Muscle layer of colon (tissue), 2 donors: ENCODE data around the gene MTCL1.

Experiments used
- H3K27ac ChIP-seq: one replicate; pipeline ENCODE4 v1.7.0; 2013; ENCODE audit warnings: low read depth, mild to moderate bottlenecking, low read length, moderate library complexity
- H3K27me3 ChIP-seq, 2 donors: one replicate each; pipeline ENCODE4 v1.7.0; 2013; ENCODE audit warnings: low read length in 2 of 2, mild to moderate bottlenecking in 2 of 2; ENCODE audit not compliant: insufficient read depth in 2 of 2, control insufficient read depth in 1 of 2
- H3K36me3 ChIP-seq: one replicate; pipeline ENCODE4 v1.7.0; 2013; ENCODE audit warnings: mild to moderate bottlenecking, low read length; ENCODE audit not compliant: insufficient read depth
- H3K4me1 ChIP-seq: one replicate; pipeline ENCODE4 v1.7.0; 2013; ENCODE audit warnings: mild to moderate bottlenecking, low read length; ENCODE audit not compliant: insufficient read depth
- H3K4me3 ChIP-seq, 2 donors: one replicate each; pipeline ENCODE4 v1.7.0; 2013; ENCODE audit warnings: low read length in 2 of 2, low read depth in 1 of 2, mild to moderate bottlenecking in 1 of 2, moderate library complexity in 1 of 2
- H3K9ac ChIP-seq: one replicate; pipeline ENCODE4 v1.7.0; 2013; ENCODE audit warnings: low read length
- H3K9me3 ChIP-seq: one replicate; pipeline ENCODE4 v1.7.0; 2013; ENCODE audit warnings: mild to moderate bottlenecking, low read length
- donor health status: abdominal sarcoma.
- donor health status: Adenocarcinoma of cecum.

The MTCL1 gene

GRCh38 chr18:8791171-8791651, 85.9 kb downstream of the MTCL1 start:
- H3K4me1 ChIP-seq: peaks cover 57% of the 10 kb centered on the region
- no peaks in the 10 kb centered on the region for H3K27me3 ChIP-seq
- H3K9ac ChIP-seq: no peak overlapping the region
- no peak overlapping the region for H3K4me3 ChIP-seq
- no peak overlapping the region for H3K27ac ChIP-seq
- H3K9me3 ChIP-seq: no peaks in the 10 kb centered on the region
- H3K36me3 ChIP-seq: peaks cover 25% of the 10 kb centered on the region

- H3K9ac ChIP-seq: peak overlapping the region; percentile 10
- H3K4me3 ChIP-seq: peak overlapping the region in 1 of 2 donors; percentile 3
- peak overlapping the region; percentile 37 for H3K27ac ChIP-seq
- no peaks in the 10 kb centered on the region for H3K27me3 ChIP-seq
- H3K36me3 ChIP-seq: peaks cover 22% of the 10 kb centered on the region
- H3K4me1 ChIP-seq: peaks cover 62% of the 10 kb centered on the region
- H3K9me3 ChIP-seq: no peaks in the 10 kb centered on the region
Measured at GRCh38 chr18:8792688-8793316, 87.4 kb downstream of the MTCL1 start.

- Histone ChIP-seq H3K36me3 (peaks cover 24% of the 10 kb centered on the region), H3K27ac (no peak overlapping the region), H3K4me1 (peaks cover 59% of the 10 kb centered on the region), H3K9ac (peak overlapping the region; percentile 10), H3K27me3 (no peaks in the 10 kb centered on the region), H3K9me3 (no peaks in the 10 kb centered on the region), H3K4me3 (peak overlapping the region in 1 of 2 donors; percentile 3)
Measured at GRCh38 chr18:8793445-8794155, 88.2 kb downstream of the MTCL1 start.

- H3K27ac ChIP-seq: peak overlapping the region; percentile 10
- peaks cover 24% of the 10 kb centered on the region for H3K36me3 ChIP-seq
- no peak overlapping the region for H3K9ac ChIP-seq
- H3K27me3 ChIP-seq: no peaks in the 10 kb centered on the region
- no peaks in the 10 kb centered on the region for H3K9me3 ChIP-seq
- H3K4me3 ChIP-seq: no peak overlapping the region
- H3K4me1 ChIP-seq: peaks cover 61% of the 10 kb centered on the region
Measured at GRCh38 chr18:8794156-8794933, 89.0 kb downstream of the MTCL1 start.

GRCh38 chr18:8794934-8795280, 89.6 kb downstream of the MTCL1 start:
- H3K27me3 ChIP-seq: no peaks in the 10 kb centered on the region
- H3K36me3 ChIP-seq: peaks cover 24% of the 10 kb centered on the region
- H3K9me3 ChIP-seq: no peaks in the 10 kb centered on the region
- H3K27ac ChIP-seq: peak overlapping the region; percentile 10
- H3K9ac ChIP-seq: no peak overlapping the region
- peaks cover 67% of the 10 kb centered on the region for H3K4me1 ChIP-seq
- no peak overlapping the region for H3K4me3 ChIP-seq

GRCh38 chr18:8795586-8796325, 90.4 kb downstream of the MTCL1 start:
- H3K36me3 ChIP-seq: peaks cover 24% of the 10 kb centered on the region
- no peak overlapping the region for H3K27ac ChIP-seq
- H3K9ac ChIP-seq: no peak overlapping the region
- no peaks in the 10 kb centered on the region for H3K27me3 ChIP-seq
- peaks cover 75% of the 10 kb centered on the region for H3K4me1 ChIP-seq
- no peak overlapping the region for H3K4me3 ChIP-seq
- no peaks in the 10 kb centered on the region for H3K9me3 ChIP-seq

GRCh38 chr18:8797206-8797605, 91.8 kb downstream of the MTCL1 start:
- no peak overlapping the region for H3K4me3 ChIP-seq
- no peaks in the 10 kb centered on the region for H3K9me3 ChIP-seq
- H3K4me1 ChIP-seq: peaks cover 71% of the 10 kb centered on the region
- H3K36me3 ChIP-seq: peaks cover 24% of the 10 kb centered on the region
- no peak overlapping the region for H3K9ac ChIP-seq
- peak overlapping the region; percentile 21 for H3K27ac ChIP-seq
- H3K27me3 ChIP-seq: no peaks in the 10 kb centered on the region

GRCh38 chr18:8799001-8799400, 93.6 kb downstream of the MTCL1 start:
- no peak overlapping the region for H3K9ac ChIP-seq
- no peaks in the 10 kb centered on the region for H3K9me3 ChIP-seq
- H3K4me1 ChIP-seq: peaks cover 53% of the 10 kb centered on the region
- peaks cover 15% of the 10 kb centered on the region for H3K36me3 ChIP-seq
- peak overlapping the region; percentile 76 for H3K27ac ChIP-seq
- no peak overlapping the region for H3K4me3 ChIP-seq
- no peaks in the 10 kb centered on the region for H3K27me3 ChIP-seq

- H3K4me3 ChIP-seq: peak overlapping the region in 1 of 2 donors; percentile 13
- H3K27me3 ChIP-seq: no peaks in the 10 kb centered on the region
- peaks cover 50% of the 10 kb centered on the region for H3K4me1 ChIP-seq
- H3K9ac ChIP-seq: no peak overlapping the region
- H3K36me3 ChIP-seq: peaks cover 15% of the 10 kb centered on the region
- peak overlapping the region; percentile 76 for H3K27ac ChIP-seq
- no peaks in the 10 kb centered on the region for H3K9me3 ChIP-seq
Measured at GRCh38 chr18:8799596-8800441, 94.5 kb downstream of the MTCL1 start.

- Histone ChIP-seq H3K27ac (peak overlapping the region; percentile 76), H3K27me3 (no peaks in the 10 kb centered on the region), H3K36me3 (peaks cover 19% of the 10 kb centered on the region), H3K4me3 (peak overlapping the region in 1 of 2 donors; percentile 13), H3K9ac (no peak overlapping the region), H3K4me1 (peaks cover 50% of the 10 kb centered on the region), H3K9me3 (no peaks in the 10 kb centered on the region)
Measured at GRCh38 chr18:8800445-8800844, 95.1 kb downstream of the MTCL1 start.
